ENCODE data around the gene CDK6.

GRCh38 chr7:92657391-92657790 lies 179.0 kb downstream of the CDK6 start:
- TF ChIP-seq, protein P1, sequence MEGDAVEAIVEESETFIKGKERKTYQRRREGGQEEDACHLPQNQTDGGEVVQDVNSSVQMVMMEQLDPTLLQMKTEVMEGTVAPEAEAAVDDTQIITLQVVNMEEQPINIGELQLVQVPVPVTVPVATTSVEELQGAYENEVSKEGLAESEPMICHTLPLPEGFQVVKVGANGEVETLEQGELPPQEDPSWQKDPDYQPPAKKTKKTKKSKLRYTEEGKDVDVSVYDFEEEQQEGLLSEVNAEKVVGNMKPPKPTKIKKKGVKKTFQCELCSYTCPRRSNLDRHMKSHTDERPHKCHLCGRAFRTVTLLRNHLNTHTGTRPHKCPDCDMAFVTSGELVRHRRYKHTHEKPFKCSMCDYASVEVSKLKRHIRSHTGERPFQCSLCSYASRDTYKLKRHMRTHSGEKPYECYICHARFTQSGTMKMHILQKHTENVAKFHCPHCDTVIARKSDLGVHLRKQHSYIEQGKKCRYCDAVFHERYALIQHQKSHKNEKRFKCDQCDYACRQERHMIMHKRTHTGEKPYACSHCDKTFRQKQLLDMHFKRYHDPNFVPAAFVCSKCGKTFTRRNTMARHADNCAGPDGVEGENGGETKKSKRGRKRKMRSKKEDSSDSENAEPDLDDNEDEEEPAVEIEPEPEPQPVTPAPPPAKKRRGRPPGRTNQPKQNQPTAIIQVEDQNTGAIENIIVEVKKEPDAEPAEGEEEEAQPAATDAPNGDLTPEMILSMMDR (optimal IDR thresholded peaks at IDR 0.05 in 1 of 3, IDR thresholded peaks at IDR 0.05 in 1 of 3, conservative IDR thresholded peaks at IDR 0.05 in 1 of 3; ENCODE audit: extremely low read depth in 1 of 3, insufficient read depth in 2 of 3, low read length in 3 of 3): no peak
- TF ChIP-seq EZH2 (IDR thresholded peaks at IDR 0.05; ENCODE audit: low read length): no peak

Data from keratinocyte (primary cell).